ENCODE measurements around the gene CEP112. TPM values are rescaled to one million over a fixed set of nuclear protein-coding genes. Genes with fewer than 3 reads are reported as not detected.

CEP112 gene
- polyA plus RNA-seq, 1 donor (not counting 4 experiments of a cell fraction or from before 2014, with no cell fraction given), result 2.6 TPM

GRCh38 chr17:66138120-66138519, 53.8 kb downstream of the CEP112 start:
- no peak for FAIRE-seq
- Histone ChIP-seq H4K20me1 (ENCODE audit: control insufficient read depth, extremely low read depth, insufficient read depth, low read length) (no peaks in the 10 kb centered on the region), H2AFZ (ENCODE audit: control insufficient read depth, low read length) (no peak overlapping the region), H3K9me3 (ENCODE audit: control insufficient read depth, low read depth, low read length) (no peaks in the 10 kb centered on the region), H3K9ac (ENCODE audit: control insufficient read depth, extremely low read depth, insufficient read depth, low read length) (no peak overlapping the region), H3K79me2 (ENCODE audit: control insufficient read depth, insufficient read depth, low read length) (no peaks in the 10 kb centered on the region), H3K4me2 (ENCODE audit: control insufficient read depth, extremely low read depth, insufficient read depth, low read depth, low read length) (no peak overlapping the region), H3K27ac (ENCODE audit: control insufficient read depth, insufficient read depth, low read length) (no peak overlapping the region), H3K27me3 (ENCODE audit: control insufficient read depth, extremely low read depth, insufficient read depth, low read length) (no peaks in the 10 kb centered on the region), H3K4me3 (ENCODE audit: control insufficient read depth in 2 of 3, extremely low read depth in 1 of 3, insufficient read depth in 2 of 3, low read depth in 1 of 3, low read length in 3 of 3) (no peak overlapping the region), H3K4me1 (ENCODE audit: control insufficient read depth, extremely low read depth, insufficient read depth, low read length) (no peaks in the 10 kb centered on the region), H3K36me3 (ENCODE audit: control insufficient read depth in 2 of 2, extremely low read depth in 1 of 2, insufficient read depth in 2 of 2, low read length in 2 of 2) (no peaks in the 10 kb centered on the region), H3K9me1 (ENCODE audit: control insufficient read depth, extremely low read depth, insufficient read depth, low read length) (no peaks in the 10 kb centered on the region)
- no peak for DNase-seq (ENCODE audit: low read depth, low spot score)
- TF ChIP-seq CTCF (optimal IDR thresholded peaks at IDR 0.05 in 1 of 3, IDR thresholded peaks at IDR 0.05 in 1 of 3, conservative IDR thresholded peaks at IDR 0.05 in 1 of 3; ENCODE audit: extremely low read depth in 1 of 3, insufficient read depth in 2 of 3, low read length in 3 of 3), result no peak
- TF ChIP-seq EZH2 (IDR thresholded peaks at IDR 0.05; ENCODE audit: low read length), result no peak
- dilution Hi-C loops (cut with MboI; ENCODE audit: extremely low pct_ligation_motif_present, low sequenced_read_pairs), result no loop called here

GRCh38 chr17:66135896-66136295, 56.0 kb downstream of the CEP112 start:
- Histone ChIP-seq H3K27ac (ENCODE audit: control insufficient read depth, insufficient read depth, low read length) (no peak overlapping the region), H3K9me1 (ENCODE audit: control insufficient read depth, extremely low read depth, insufficient read depth, low read length) (no peaks in the 10 kb centered on the region), H3K36me3 (ENCODE audit: control insufficient read depth in 2 of 2, extremely low read depth in 1 of 2, insufficient read depth in 2 of 2, low read length in 2 of 2) (no peaks in the 10 kb centered on the region), H4K20me1 (ENCODE audit: control insufficient read depth, extremely low read depth, insufficient read depth, low read length) (no peaks in the 10 kb centered on the region), H3K79me2 (ENCODE audit: control insufficient read depth, insufficient read depth, low read length) (no peaks in the 10 kb centered on the region), H3K4me2 (ENCODE audit: control insufficient read depth, extremely low read depth, insufficient read depth, low read depth, low read length) (no peak overlapping the region), H2AFZ (ENCODE audit: control insufficient read depth, low read length) (no peak overlapping the region), H3K9ac (ENCODE audit: control insufficient read depth, extremely low read depth, insufficient read depth, low read length) (no peak overlapping the region), H3K9me3 (ENCODE audit: control insufficient read depth, low read depth, low read length) (no peaks in the 10 kb centered on the region), H3K27me3 (ENCODE audit: control insufficient read depth, extremely low read depth, insufficient read depth, low read length) (no peaks in the 10 kb centered on the region), H3K4me1 (ENCODE audit: control insufficient read depth, extremely low read depth, insufficient read depth, low read length) (no peaks in the 10 kb centered on the region), H3K4me3 (ENCODE audit: control insufficient read depth in 2 of 3, extremely low read depth in 1 of 3, insufficient read depth in 2 of 3, low read depth in 1 of 3, low read length in 3 of 3) (no peak overlapping the region)
- DNase-seq (ENCODE audit: low read depth, low spot score), result no peak
- TF ChIP-seq EZH2 (IDR thresholded peaks at IDR 0.05; ENCODE audit: low read length) (no peak), CTCF (optimal IDR thresholded peaks at IDR 0.05 in 1 of 3, IDR thresholded peaks at IDR 0.05 in 1 of 3, conservative IDR thresholded peaks at IDR 0.05 in 1 of 3; ENCODE audit: extremely low read depth in 1 of 3, insufficient read depth in 2 of 3, low read length in 3 of 3) (no peak)
- dilution Hi-C loops (cut with MboI; ENCODE audit: extremely low pct_ligation_motif_present, low sequenced_read_pairs), result no loop called here
- no peak for FAIRE-seq

Data from keratinocyte (primary cell).